HG02840 (cell line): ENCODE data around the gene CNNM1.

Source experiments
- ATAC-seq: cut with Tn5 transposase; IDR thresholded peaks from one replicate; pipeline ENCODE4 v1.9.1; 2021; ENCODE audit warnings: mild to moderate bottlenecking, moderate library complexity, moderate number of reproducible peaks; ENCODE audit not compliant: unreplicated experiment, low FRiP score

The CNNM1 gene

GRCh38 chr10:99329304-99329553 lies at the start of gene CNNM1:
Gene CNNM1, plus strand, starts transcription at chr10:99329356. Its CDS starts 32 bp downstream, at chr10:99329388.
- no peak for ATAC-seq

GRCh38 chr10:99279626-99280111 lies 49.5 kb upstream of the CNNM1 start:
- no peak for ATAC-seq

GRCh38 chr10:99280472-99280871 lies 48.7 kb upstream of the CNNM1 start:
- peak; percentile 68 for ATAC-seq

- ATAC-seq, result no peak
These were observed 43.3 kb upstream of the CNNM1 start for GRCh38 chr10:99285881-99286280.

- no peak for ATAC-seq
These were observed 38.9 kb upstream of the CNNM1 start for GRCh38 chr10:99290306-99290705.

GRCh38 chr10:99292159-99292558 lies 37.0 kb upstream of the CNNM1 start:
- ATAC-seq, result no peak

- ATAC-seq, result no peak
These were observed 32.6 kb upstream of the CNNM1 start for GRCh38 chr10:99296605-99297004.

GRCh38 chr10:99297033-99297432 lies 32.1 kb upstream of the CNNM1 start:
- no peak for ATAC-seq

GRCh38 chr10:99303899-99304861 lies 25.0 kb upstream of the CNNM1 start:
- ATAC-seq, result no peak

GRCh38 chr10:99304862-99305229 lies 24.3 kb upstream of the CNNM1 start:
- no peak for ATAC-seq

GRCh38 chr10:99312501-99312900 lies 16.7 kb upstream of the CNNM1 start:
- ATAC-seq, result no peak

- no peak for ATAC-seq
These were observed 13.3 kb upstream of the CNNM1 start for GRCh38 chr10:99315853-99316252.

GRCh38 chr10:99316374-99316773 lies 12.8 kb upstream of the CNNM1 start:
- no peak for ATAC-seq

- no peak for ATAC-seq
These were observed 11.1 kb upstream of the CNNM1 start for GRCh38 chr10:99318048-99318447.

GRCh38 chr10:99318475-99318874 lies 10.7 kb upstream of the CNNM1 start:
- no peak for ATAC-seq

- ATAC-seq, result no peak
These were observed 3.9 kb upstream of the CNNM1 start for GRCh38 chr10:99325281-99325680.

- ATAC-seq, result no peak
These were observed 2.3 kb upstream of the CNNM1 start for GRCh38 chr10:99326871-99327270.

GRCh38 chr10:99328579-99329303 lies 415 bp upstream of the CNNM1 start:
- ATAC-seq, result no peak

GRCh38 chr10:99329554-99330346 lies 594 bp downstream of the CNNM1 start:
- ATAC-seq, result no peak

- ATAC-seq, result no peak
These were observed 1.3 kb downstream of the CNNM1 start for GRCh38 chr10:99330347-99330924.
